GM19023 (cell line): ENCODE measurements around the gene ACAD11.
"Not testable (repeated sequence)": the region's sequence is repeated elsewhere in the genome, so short reads cannot be mapped to it uniquely, and the experiment has no call there.

Experiments
- ATAC-seq: cut with Tn5 transposase; IDR thresholded peaks from one replicate; pipeline ENCODE4 v1.9.1; 2021; ENCODE audit warnings: mild to moderate bottlenecking, moderate library complexity; ENCODE audit not compliant: unreplicated experiment

ACAD11 gene

DNA sequence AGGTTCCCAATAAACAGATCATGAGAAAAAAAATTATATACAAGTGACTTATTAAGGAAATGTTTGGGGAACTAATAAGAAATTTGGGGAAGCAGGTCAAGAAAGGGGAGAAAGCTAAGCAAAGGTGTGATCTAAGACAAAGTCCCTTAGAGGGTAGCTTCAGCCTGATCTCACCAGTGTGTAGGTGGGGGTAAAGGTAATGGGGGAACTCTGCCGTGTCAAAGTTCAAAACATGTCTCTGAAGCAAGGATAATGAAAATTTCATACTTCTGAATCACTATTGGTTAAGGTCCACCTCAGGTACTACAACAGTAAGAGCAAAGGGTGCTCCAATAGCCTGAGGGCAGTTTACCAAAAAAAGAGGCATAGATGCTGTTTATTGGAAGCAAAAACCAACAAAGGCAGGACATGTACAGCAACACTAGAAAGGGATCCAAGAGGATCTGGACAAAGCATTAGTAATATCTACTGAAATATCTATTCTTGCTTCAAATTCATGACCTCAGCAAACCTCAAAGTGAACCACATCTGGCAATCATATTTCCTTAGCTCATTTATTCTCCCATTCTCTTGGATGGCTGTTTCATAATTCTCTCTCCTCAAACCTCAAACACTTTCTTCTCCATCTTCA, 6.9 kb downstream of the ACAD11 start:
- ATAC-seq: no peak

GRCh38 chr3:132650153-132650552, 9.5 kb downstream of the ACAD11 start:
- ATAC-seq: no peak

GRCh38 chr3:132645058-132645457, 14.6 kb downstream of the ACAD11 start:
- no peak for ATAC-seq

DNA sequence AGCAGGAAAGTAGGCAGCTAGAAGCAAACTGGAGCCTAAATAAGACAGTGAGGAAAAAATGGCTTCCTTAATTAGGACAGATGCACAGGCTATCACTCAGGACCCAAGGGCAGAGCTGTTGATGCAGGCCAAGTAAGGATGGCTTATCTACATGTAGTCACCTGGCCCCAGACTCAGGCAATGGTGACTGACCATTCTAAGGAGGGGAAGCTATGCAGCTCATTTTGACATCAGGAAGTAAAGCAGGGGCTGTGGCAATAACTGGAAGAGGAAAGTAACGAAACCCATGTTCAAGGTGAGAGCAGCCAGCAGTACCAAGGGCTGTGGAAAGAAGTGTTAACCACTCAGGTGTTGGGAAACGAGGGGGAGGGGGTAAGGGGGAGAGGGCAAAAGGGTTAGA, 16.2 kb downstream of the ACAD11 start:
- ATAC-seq: no peak

DNA sequence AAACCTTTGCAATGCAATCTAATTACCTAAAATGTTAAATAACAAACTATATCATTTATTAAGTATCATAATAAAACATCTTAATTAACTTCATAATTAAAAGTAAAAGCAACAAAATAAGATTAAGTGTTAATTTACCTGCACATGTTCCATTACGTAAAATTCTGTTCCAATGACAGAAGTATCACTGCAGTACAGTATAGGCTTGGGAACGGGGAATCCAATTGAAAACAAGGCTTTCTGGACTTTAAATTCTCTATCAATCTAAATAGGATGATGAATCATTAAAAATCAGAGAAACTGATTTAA, 17.1 kb downstream of the ACAD11 start:
- ATAC-seq: no peak

GRCh38 chr3:132641837-132642538, 17.6 kb downstream of the ACAD11 start:
- ATAC-seq: no peak

GRCh38 chr3:132641427-132641826, 18.2 kb downstream of the ACAD11 start:
- ATAC-seq: not testable (repeated sequence)

- ATAC-seq: no peak
Measured at GRCh38 chr3:132638706-132639105, 20.9 kb downstream of the ACAD11 start.

DNA sequence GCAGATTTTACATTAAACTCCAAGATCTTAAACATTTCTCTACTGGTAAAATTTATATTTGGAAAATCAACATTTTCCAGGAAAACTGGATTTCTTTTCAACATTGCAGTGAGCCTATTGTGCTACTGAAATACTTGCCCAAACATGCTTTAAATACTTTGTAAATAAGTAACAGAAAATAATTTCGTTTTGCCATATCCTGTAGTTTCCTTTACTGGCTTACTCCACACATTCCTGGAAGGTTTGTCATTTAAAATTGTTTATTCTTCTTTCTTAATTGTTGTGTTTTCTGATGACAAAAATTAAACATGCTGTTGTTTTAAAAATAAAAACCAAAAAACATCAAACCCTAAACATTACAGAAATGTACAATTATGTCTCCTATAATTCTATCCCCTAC, 22.0 kb downstream of the ACAD11 start:
- ATAC-seq: no peak

DNA sequence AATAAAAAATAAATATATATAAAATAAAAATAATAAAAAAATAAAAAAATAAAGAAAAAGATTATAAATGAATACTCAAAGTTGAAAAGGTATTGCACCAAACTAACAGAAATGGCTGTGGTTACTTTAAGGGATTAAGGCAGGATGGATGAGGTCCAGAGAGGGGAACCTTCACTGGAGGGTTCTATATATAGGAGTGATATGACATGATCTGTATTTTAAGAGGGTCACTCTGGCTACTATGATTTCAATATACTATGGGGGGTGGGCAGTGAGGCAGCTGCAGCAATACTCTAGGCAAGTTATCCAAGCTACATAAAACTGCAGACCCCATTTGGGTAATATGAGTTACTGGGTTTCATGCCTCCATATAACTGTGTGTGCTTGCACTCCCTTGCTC, 24.6 kb downstream of the ACAD11 start:
- no peak for ATAC-seq

DNA sequence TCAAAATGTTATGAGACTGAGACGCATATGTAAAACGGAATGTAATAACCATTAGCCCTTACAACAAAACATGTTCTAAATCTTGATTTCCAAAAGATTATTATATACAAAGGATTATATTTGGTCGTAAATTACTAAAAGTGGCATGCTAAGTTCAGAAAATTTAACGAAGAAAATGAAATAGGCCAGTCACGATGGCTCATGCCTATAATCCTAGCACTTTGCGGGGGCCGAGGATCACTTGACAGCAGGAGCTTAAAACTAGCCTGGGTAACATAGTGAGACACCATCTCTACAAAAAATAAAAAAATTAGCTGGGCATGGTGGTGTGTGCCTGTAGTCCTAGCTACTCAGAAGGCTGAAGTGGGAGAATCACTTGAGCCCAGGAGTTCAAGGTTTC, 29.0 kb downstream of the ACAD11 start:
- no peak for ATAC-seq

- no peak for ATAC-seq
Measured at GRCh38 chr3:132629928-132630327, 29.7 kb downstream of the ACAD11 start.

GRCh38 chr3:132628157-132628556, 31.5 kb downstream of the ACAD11 start:
- no peak for ATAC-seq

DNA sequence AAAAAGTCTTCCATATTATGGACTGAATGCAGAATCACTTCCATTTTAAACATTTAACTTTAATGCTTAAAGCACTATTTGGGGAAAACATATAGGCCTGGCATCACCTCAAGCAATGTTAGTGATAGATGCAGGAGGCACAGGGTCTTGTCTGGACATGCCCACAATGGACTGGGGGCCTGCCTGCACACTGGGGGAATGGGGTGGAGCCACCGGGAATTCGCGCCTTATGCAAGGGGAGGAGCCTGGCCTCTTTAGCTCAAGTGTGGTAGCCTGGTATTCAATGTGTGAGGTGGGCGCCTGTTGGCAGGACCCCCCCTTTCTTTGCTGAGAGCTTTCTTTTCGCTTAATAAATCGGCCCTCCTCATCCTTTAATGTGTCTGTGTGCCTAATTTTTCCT, 32.7 kb downstream of the ACAD11 start:
- ATAC-seq: no peak

DNA sequence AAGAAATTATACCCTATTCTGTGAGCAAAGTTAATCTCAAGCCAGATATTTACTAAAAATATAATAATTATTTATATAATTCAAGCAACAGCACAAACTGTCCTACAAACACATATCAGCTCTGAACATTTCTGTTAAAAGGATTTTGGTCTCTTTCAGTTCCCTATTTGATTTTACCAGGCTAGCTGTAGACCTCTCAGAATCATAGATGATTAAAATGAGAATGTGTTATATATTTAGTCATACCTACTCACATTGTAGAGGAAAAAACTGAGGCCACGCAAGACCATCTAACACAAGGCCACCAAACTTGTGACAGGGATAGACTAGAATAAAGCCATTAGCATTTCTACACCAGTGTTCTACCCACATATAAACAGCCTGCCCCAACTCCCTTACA, 34.0 kb downstream of the ACAD11 start:
- no peak for ATAC-seq

DNA sequence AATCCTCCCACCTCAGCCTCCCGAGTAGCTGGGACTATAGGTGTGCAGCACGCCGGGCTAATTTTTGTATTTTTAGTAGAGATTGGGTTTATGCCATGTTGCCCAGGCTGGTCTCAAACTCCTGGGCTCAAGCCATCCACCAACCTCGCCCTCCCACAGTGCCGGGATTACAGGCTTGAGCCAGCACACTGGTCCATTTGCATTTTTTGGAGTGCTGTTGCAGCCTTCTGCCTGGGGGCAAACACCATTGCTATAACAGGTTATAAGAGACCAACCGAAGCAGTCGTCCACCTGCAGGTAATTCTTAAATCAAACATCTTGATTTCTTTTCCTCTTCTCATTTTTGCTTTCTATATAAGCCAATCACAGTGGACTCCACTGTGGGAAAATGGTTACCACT, 34.8 kb downstream of the ACAD11 start:
- no peak for ATAC-seq

GRCh38 chr3:132623646-132624045, 36.0 kb downstream of the ACAD11 start:
- no peak for ATAC-seq

GRCh38 chr3:132622761-132623160, 36.8 kb downstream of the ACAD11 start:
- no peak for ATAC-seq

DNA sequence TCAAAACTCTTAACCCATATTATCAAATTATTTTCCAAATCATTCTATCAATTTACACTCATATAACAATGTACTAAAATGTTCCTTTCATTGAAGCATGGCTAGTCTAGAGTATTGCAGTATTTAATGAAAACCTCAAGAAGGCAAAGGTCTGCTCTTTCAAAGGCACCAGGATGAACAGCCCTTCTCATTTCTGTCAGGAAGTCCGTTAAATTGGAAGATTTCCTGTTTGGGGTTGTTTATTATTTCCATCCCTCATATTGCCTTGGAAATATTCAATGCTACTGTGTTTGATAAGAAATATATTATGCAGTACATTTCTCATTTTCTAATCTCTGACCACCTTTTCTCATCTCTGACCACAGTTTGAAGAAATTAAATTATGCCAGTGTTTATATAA, 37.5 kb downstream of the ACAD11 start:
- ATAC-seq: no peak

GRCh38 chr3:132616780-132617179, 42.8 kb downstream of the ACAD11 start:
- ATAC-seq: no peak

DNA sequence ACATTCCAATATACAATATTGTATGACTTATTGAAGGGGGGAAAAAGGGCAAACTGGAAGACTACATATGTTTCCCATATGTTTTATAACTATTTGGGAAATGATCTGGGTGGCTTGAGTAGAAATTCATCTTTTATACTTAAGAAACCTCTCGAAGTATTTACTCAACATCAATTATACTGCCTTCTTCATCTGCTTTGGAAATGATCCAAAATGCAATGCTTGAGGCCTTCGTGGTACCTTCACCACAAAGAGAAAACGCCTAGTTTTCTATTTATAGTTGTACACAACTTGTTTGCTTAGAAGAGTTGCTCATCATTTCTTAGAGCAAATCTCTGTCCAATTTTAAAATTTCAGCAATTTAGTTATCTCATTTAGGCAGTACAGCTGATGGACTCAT, 43.7 kb downstream of the ACAD11 start:
- no peak for ATAC-seq

GRCh38 chr3:132615301-132615700, 44.3 kb downstream of the ACAD11 start:
- ATAC-seq: not testable (repeated sequence)

- not testable (repeated sequence) for ATAC-seq
Measured at GRCh38 chr3:132606620-132607019, 53.0 kb downstream of the ACAD11 start.
